Osteoblast (primary cell): ENCODE measurements around the gene DOCK1. TPM values are rescaled to one million over a fixed set of nuclear protein-coding genes. Genes with fewer than 3 reads are reported as not detected.

Experiments used
- DNase-seq: peaks from one replicate; pipeline ENCODE4 v3.0.0; 2011; ENCODE audit warnings: low spot score, mixed read lengths; ENCODE audit not compliant: insufficient read length; ENCODE audit errors: missing footprints
- H2AFZ ChIP-seq: 2 replicates; pipeline ENCODE4 v1.6.0; 2011; ENCODE audit warnings: mild to moderate bottlenecking, low read length
- H3K27ac ChIP-seq: 2 replicates; pipeline ENCODE4 v1.5.1; 2011; ENCODE audit warnings: mild to moderate bottlenecking, low read depth, low read length, moderate library complexity
- H3K27me3 ChIP-seq: 2 replicates; pipeline ENCODE4 v1.6.0; 2012; ENCODE audit warnings: mild to moderate bottlenecking, control low read depth, inconsistent platforms, low read length, moderate library complexity; ENCODE audit not compliant: insufficient read depth
- H3K36me3 ChIP-seq: 2 replicates; pipeline ENCODE4 v1.5.1; 2011; ENCODE audit warnings: mild to moderate bottlenecking, low read length, control low read depth, moderate library complexity; ENCODE audit not compliant: insufficient read depth
- H3K4me1 ChIP-seq: 2 replicates; pipeline ENCODE4 v1.5.1; 2011; ENCODE audit warnings: mild to moderate bottlenecking, low read length, control low read depth, moderate library complexity; ENCODE audit not compliant: insufficient read depth
- H3K4me2 ChIP-seq: 2 replicates; pipeline ENCODE4 v1.6.0; 2011; ENCODE audit warnings: mild to moderate bottlenecking, low read length; ENCODE audit not compliant: insufficient read depth
- H3K4me3 ChIP-seq: fragments of 200-600 bp; sonication (generic); 3 replicates; pipeline ENCODE4 v1.5.1; 2012; ENCODE audit warnings: mild to moderate bottlenecking, low read length, inconsistent platforms; ENCODE audit not compliant: insufficient read depth
- H3K79me2 ChIP-seq: 2 replicates; pipeline ENCODE4 v1.6.0; 2012; ENCODE audit warnings: mild to moderate bottlenecking, low read length, control low read depth, inconsistent platforms; ENCODE audit not compliant: insufficient read depth
- H3K9me3 ChIP-seq: 2 replicates; pipeline ENCODE4 v1.5.1; 2011; ENCODE audit warnings: low read depth, low read length, control low read depth
- H4K20me1 ChIP-seq: 2 replicates; pipeline ENCODE4 v1.6.0; 2012; ENCODE audit warnings: mild to moderate bottlenecking, low read length, control low read depth; ENCODE audit not compliant: insufficient read depth
- CTCF ChIP-seq: IDR thresholded peaks from 2 replicates; pipeline ENCODE4 v1.5.1; 2011; ENCODE audit warnings: mild to moderate bottlenecking, low read depth, low read length, moderate library complexity; ENCODE audit errors: extremely low read depth
- total RNA-seq: library from RNA; depleted of rRNA; stranded (reverse); fragments of >200 nt; gene quantifications from 2 replicates; pipeline ENCODE4 v1.2.3, GENCODE V29; 2012

The DOCK1 gene
- total RNA-seq, 1 donor: 80.3 TPM

DNA sequence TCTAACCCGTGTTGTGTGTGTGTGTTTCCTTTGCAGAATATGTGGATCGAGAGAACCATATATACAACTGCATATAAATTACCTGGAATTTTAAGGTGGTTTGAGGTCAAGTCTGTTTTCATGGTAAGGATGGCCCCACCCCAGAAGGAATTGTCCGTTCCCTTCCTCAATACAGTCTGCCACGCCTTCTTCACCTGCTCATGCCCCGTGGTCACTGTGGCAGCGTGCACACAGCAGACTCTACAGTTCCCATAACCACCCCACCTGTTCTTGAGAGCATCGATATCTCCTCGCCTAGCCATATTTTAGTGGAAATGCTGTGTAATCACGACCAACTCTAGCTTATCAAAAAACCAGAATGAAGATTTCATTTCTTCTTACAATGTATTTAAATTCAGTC is 509.9 kb downstream of the DOCK1 start:
- H3K9me3 ChIP-seq: no peaks in the 10 kb centered on the region
- H3K27me3 ChIP-seq: no peaks in the 10 kb centered on the region
- no peaks in the 10 kb centered on the region for H3K79me2 ChIP-seq
- no peaks in the 10 kb centered on the region for H4K20me1 ChIP-seq
- peaks cover 17% of the 10 kb centered on the region for H3K36me3 ChIP-seq
- no peak overlapping the region for H3K27ac ChIP-seq
- H2AFZ ChIP-seq: no peak overlapping the region
- TF ChIP-seq CTCF: no peak
- H3K4me2 ChIP-seq: no peak overlapping the region
- no peak overlapping the region for H3K4me3 ChIP-seq
- H3K4me1 ChIP-seq: no peaks in the 10 kb centered on the region
- no peak for DNase-seq

DNA sequence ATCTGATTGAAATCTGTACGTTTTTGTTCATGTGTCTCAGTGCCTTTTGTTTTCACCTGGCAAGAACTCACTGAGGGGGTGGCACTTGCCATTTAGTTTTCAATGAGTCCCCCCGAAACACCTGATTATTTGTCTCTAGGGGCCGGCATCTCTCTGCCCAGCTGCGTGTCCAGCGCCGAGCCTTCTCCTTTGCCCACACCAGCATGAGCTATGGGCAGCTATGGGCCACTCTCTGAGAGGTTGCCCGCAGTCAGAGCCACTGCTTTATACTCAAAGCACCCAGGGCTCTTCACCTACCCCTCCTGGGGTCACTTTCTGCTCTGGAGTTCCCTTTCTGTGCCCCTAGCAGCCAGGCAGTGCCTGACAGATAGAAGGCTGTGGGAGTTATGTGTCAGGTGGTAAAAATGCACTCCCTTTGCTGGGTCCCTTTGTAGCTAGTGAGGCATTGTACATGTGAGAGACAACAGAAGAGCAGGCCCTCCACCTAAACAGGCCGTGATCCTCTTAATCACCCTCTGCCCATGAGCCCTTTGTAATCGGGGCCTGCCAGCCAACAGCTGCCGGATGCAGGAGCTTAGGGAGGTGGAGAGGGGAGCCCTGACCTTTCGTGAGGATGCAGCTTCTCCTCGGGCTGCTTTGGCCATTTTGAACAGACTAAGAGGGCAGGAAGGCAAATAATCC is 510.8 kb downstream of the DOCK1 start:
- H3K79me2 ChIP-seq: no peaks in the 10 kb centered on the region
- no peaks in the 10 kb centered on the region for H4K20me1 ChIP-seq
- no peak overlapping the region for H3K27ac ChIP-seq
- no peak overlapping the region for H3K4me2 ChIP-seq
- no peaks in the 10 kb centered on the region for H3K4me1 ChIP-seq
- no peaks in the 10 kb centered on the region for H3K27me3 ChIP-seq
- no peak overlapping the region for H2AFZ ChIP-seq
- H3K9me3 ChIP-seq: no peaks in the 10 kb centered on the region
- no peak for DNase-seq
- no peak overlapping the region for H3K4me3 ChIP-seq
- no peak for TF ChIP-seq CTCF
- H3K36me3 ChIP-seq: peaks cover 17% of the 10 kb centered on the region

DNA sequence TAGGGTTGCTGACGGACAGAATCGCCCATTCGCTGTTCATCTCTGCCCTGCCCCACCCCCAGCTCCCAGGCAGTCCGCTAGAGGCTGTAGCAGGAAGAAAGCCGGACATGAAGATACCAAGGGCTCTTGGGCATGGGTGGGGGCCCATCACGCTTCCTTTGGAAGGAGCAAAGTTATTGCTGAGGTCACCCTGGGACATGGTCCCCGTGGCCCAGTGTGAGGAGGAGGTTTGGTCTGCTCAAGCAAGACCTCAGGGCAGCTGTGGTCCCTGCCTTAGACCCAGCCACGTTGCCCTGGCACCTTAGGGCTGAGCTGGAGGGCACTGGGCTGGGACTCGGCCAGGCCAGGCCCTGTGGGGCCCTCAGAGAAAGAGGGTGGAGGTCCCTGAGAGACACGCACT is 511.8 kb downstream of the DOCK1 start:
- no peak for DNase-seq
- no peak overlapping the region for H3K4me2 ChIP-seq
- peaks cover 17% of the 10 kb centered on the region for H3K36me3 ChIP-seq
- H3K9me3 ChIP-seq: no peaks in the 10 kb centered on the region
- H3K79me2 ChIP-seq: no peaks in the 10 kb centered on the region
- no peaks in the 10 kb centered on the region for H3K27me3 ChIP-seq
- TF ChIP-seq CTCF: no peak
- no peak overlapping the region for H3K27ac ChIP-seq
- H3K4me1 ChIP-seq: no peaks in the 10 kb centered on the region
- no peaks in the 10 kb centered on the region for H4K20me1 ChIP-seq
- H2AFZ ChIP-seq: no peak overlapping the region
- H3K4me3 ChIP-seq: no peak overlapping the region

- Histone ChIP-seq H2AFZ (no peak overlapping the region), H3K27me3 (no peaks in the 10 kb centered on the region), H4K20me1 (no peaks in the 10 kb centered on the region), H3K36me3 (peaks cover 17% of the 10 kb centered on the region), H3K79me2 (no peaks in the 10 kb centered on the region), H3K27ac (no peak overlapping the region), H3K4me1 (no peaks in the 10 kb centered on the region), H3K4me2 (no peak overlapping the region), H3K4me3 (no peak overlapping the region), H3K9me3 (no peaks in the 10 kb centered on the region)
- no peak for TF ChIP-seq CTCF
- DNase-seq: no peak
Observed at GRCh38 chr10:127417686-127418401, 512.6 kb downstream of the DOCK1 start.
